Measurements from ENCODE around the gene KRTAP10-6.

- TF ChIP-seq CTCF (IDR thresholded peaks at IDR 0.05) = no peak
- no peak for TF ChIP-seq POLR2A (IDR thresholded peaks at IDR 0.05; ENCODE audit: low read depth)
- TF ChIP-seq EP300 (IDR thresholded peaks at IDR 0.05) = no peak
- no peak for TF ChIP-seq POLR2AphosphoS5 (IDR thresholded peaks at IDR 0.05)
Observed at GRCh38 chr21:44592446-44593311, at the start of gene KRTAP10-6.

Measured in esophagus muscularis mucosa (tissue), 4 donors.